ENCODE results near the gene TPCN1. TPM values are rescaled to one million over a fixed set of nuclear protein-coding genes. Genes with fewer than 3 reads are reported as not detected.

Gene TPCN1
- total RNA-seq, 1 experiment from 2014 or later, result 18.4 TPM

DNA sequence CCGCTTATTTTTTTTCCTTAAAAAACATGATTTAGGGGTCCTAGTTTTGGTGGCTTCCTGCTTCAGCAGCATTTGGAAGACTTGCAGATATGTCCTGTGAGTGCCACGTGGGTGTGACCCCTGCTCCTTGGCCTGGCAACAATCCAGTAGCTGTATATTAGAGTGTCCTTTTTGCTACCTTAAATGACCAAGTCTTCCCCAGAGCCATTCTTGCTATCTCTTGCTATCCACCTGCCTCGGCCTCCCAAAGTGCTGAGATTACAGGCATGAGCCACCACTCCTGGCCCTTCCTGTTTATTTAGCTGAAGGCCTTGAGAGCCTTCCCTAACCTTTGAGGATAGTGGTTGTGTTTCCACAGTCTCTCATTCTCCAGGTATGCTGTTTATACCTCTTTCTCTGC lies 17.0 kb downstream of the TPCN1 start:
- H3K27me3 ChIP-seq, result no peaks in the 10 kb centered on the region
- no peak overlapping the region for H3K4me3 ChIP-seq
- no peaks in the 10 kb centered on the region for H3K9me3 ChIP-seq (replicated peaks)
- no peak for DNase-seq
- no peaks in the 10 kb centered on the region for H3K36me3 ChIP-seq
- H3K4me1 ChIP-seq, result peaks cover 47% of the 10 kb centered on the region
- H3K27ac ChIP-seq, result no peak overlapping the region

DNA sequence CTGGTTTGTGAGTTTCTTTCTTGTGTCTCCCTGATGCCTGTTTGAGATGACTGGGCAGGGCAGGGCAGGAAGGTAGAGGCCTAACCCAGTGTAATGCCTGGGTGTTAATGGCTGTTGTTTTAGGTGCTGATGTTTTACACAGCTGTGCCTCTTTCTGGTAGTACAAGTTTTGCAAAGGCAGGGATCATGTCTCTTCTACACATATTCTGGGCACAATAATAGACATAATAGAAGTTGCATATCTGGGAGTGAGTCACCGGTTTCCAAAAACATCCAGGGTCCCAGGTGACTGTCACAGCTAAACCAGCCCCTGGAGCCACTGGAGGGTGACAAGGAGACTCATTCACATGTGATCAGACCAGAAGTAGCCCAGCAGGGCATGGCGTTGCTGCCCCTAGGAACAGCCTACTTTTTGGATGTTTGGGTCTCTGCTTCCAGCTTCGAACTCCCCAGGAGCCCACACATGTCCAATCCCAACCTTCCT lies 18.1 kb downstream of the TPCN1 start:
- peak overlapping the region; percentile 3; the same call in 1 of the 2 replicates for H3K27ac ChIP-seq

DNA sequence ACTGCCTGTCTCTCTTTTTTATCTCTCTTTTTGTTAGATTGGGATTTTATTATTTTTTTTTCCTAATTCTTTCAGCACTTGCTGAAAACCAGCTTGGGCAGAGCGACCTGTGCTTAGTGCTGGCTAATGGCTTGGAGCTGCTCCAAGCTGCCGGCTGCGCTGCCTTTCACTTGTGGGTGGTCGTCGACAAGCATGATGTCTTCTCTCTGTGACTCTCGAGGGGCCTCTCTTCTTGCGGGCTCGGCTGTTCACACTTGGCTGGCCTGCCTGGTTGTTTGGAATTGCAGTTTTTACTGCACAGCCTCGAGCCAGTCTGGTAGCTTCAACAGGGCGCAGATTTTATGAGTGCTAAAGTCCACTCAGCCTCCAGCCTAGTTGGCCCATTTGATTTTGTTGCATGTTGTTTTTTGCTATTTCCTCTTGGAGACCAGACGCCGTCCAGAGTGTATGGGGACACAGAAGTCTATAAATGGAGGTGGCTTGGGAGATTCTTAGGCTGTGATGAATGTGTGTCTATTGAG lies 18.6 kb downstream of the TPCN1 start:
- H3K4me3 ChIP-seq, result no peak overlapping the region
- DNase-seq, result peak; percentile 78 to 79
- H3K36me3 ChIP-seq, result no peaks in the 10 kb centered on the region
- no peaks in the 10 kb centered on the region for H3K9me3 ChIP-seq (replicated peaks)
- H3K4me1 ChIP-seq, result peaks cover 59% of the 10 kb centered on the region
- H3K27ac ChIP-seq, result peak overlapping the region; percentile 3; the same call in 1 of the 2 replicates
- no peaks in the 10 kb centered on the region for H3K27me3 ChIP-seq

More for the DNA sequence above, 18.1 kb downstream of the TPCN1 start:
- Histone ChIP-seq H3K27me3 (no peaks in the 10 kb centered on the region), H3K9me3 (replicated peaks) (no peaks in the 10 kb centered on the region), H3K4me1 (peaks cover 54% of the 10 kb centered on the region), H3K36me3 (no peaks in the 10 kb centered on the region), H3K4me3 (no peak overlapping the region)
- no peak for DNase-seq

GRCh38 chr12:113240395-113240794 lies 19.1 kb downstream of the TPCN1 start:
- Histone ChIP-seq H3K9me3 (replicated peaks) (no peaks in the 10 kb centered on the region), H3K4me3 (no peak overlapping the region), H3K36me3 (no peaks in the 10 kb centered on the region), H3K27me3 (no peaks in the 10 kb centered on the region), H3K27ac (no peak overlapping the region; the same call in 1 of the 2 replicates), H3K4me1 (peaks cover 61% of the 10 kb centered on the region)
- DNase-seq, result no peak

GRCh38 chr12:113241191-113242025 lies 20.1 kb downstream of the TPCN1 start:
- H3K36me3 ChIP-seq, result no peaks in the 10 kb centered on the region
- peak; percentile 57 to 77 for DNase-seq
- peak overlapping the region; percentile 1; the same call in 1 of the 2 replicates for H3K4me3 ChIP-seq
- H3K4me1 ChIP-seq, result peaks cover 67% of the 10 kb centered on the region
- peak overlapping the region; percentile 85 for H3K27ac ChIP-seq
- no peaks in the 10 kb centered on the region for H3K9me3 ChIP-seq (replicated peaks)
- no peaks in the 10 kb centered on the region for H3K27me3 ChIP-seq

DNA sequence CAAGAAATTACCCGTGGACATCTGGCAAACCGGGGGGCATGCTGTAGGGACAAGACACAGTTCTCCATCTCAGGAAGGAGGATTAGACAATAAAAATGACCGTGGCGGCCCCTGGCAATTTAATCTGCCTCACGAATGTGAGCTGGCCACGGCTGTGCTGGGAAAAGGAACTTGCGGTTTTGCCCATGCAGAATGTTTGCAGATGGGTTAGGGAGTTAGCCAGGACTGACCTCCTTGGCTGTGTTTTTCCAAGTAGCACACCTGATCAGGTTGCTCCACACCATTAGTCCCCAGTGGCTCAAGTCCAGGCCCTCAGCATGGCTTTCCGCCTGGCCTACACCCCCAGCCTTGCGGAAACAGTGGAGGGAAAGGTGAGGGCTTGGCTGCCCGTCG lies 20.8 kb downstream of the TPCN1 start:
- H3K4me1 ChIP-seq, result peaks cover 74% of the 10 kb centered on the region
- H3K4me3 ChIP-seq, result peak overlapping the region; percentile 1; the same call in 1 of the 2 replicates
- H3K9me3 ChIP-seq (replicated peaks), result no peaks in the 10 kb centered on the region
- no peaks in the 10 kb centered on the region for H3K27me3 ChIP-seq
- H3K27ac ChIP-seq, result peak overlapping the region; percentile 85
- DNase-seq, result peak; percentile 82 to 88
- H3K36me3 ChIP-seq, result no peaks in the 10 kb centered on the region

- H3K36me3 ChIP-seq, result no peaks in the 10 kb centered on the region
- H3K9me3 ChIP-seq (replicated peaks), result no peaks in the 10 kb centered on the region
- peaks cover 79% of the 10 kb centered on the region for H3K4me1 ChIP-seq
- H3K27ac ChIP-seq, result peak overlapping the region; percentile 85
- no peak overlapping the region for H3K4me3 ChIP-seq
- DNase-seq, result no peak
- H3K27me3 ChIP-seq, result no peaks in the 10 kb centered on the region
Observed at GRCh38 chr12:113242560-113242959, 21.3 kb downstream of the TPCN1 start.

GRCh38 chr12:113244047-113244460 lies 22.8 kb downstream of the TPCN1 start:
- no peaks in the 10 kb centered on the region for H3K27me3 ChIP-seq
- no peak overlapping the region for H3K4me3 ChIP-seq
- H3K9me3 ChIP-seq (replicated peaks), result no peaks in the 10 kb centered on the region
- no peak overlapping the region for H3K27ac ChIP-seq
- DNase-seq, result peak in 1 of 2 experiments; percentile 35
- peaks cover 86% of the 10 kb centered on the region for H3K4me1 ChIP-seq
- no peaks in the 10 kb centered on the region for H3K36me3 ChIP-seq

- no peak overlapping the region for H3K4me3 ChIP-seq
- H3K27me3 ChIP-seq, result no peaks in the 10 kb centered on the region
- DNase-seq, result no peak
- H3K9me3 ChIP-seq (replicated peaks), result no peaks in the 10 kb centered on the region
- peaks cover 86% of the 10 kb centered on the region for H3K4me1 ChIP-seq
- H3K27ac ChIP-seq, result peak overlapping the region; percentile 67; the same call in 1 of the 2 replicates
- no peaks in the 10 kb centered on the region for H3K36me3 ChIP-seq
Observed at GRCh38 chr12:113244478-113244958, 23.3 kb downstream of the TPCN1 start.

- Histone ChIP-seq H3K4me3 (peak overlapping the region; percentile 41), H3K9me3 (replicated peaks) (no peaks in the 10 kb centered on the region), H3K27me3 (no peaks in the 10 kb centered on the region), H3K27ac (peak overlapping the region; percentile 67), H3K36me3 (no peaks in the 10 kb centered on the region), H3K4me1 (peaks cover 76% of the 10 kb centered on the region)
- DNase-seq, result peak; percentile 81 to 88
Observed at GRCh38 chr12:113245695-113246477, 24.6 kb downstream of the TPCN1 start.

DNA sequence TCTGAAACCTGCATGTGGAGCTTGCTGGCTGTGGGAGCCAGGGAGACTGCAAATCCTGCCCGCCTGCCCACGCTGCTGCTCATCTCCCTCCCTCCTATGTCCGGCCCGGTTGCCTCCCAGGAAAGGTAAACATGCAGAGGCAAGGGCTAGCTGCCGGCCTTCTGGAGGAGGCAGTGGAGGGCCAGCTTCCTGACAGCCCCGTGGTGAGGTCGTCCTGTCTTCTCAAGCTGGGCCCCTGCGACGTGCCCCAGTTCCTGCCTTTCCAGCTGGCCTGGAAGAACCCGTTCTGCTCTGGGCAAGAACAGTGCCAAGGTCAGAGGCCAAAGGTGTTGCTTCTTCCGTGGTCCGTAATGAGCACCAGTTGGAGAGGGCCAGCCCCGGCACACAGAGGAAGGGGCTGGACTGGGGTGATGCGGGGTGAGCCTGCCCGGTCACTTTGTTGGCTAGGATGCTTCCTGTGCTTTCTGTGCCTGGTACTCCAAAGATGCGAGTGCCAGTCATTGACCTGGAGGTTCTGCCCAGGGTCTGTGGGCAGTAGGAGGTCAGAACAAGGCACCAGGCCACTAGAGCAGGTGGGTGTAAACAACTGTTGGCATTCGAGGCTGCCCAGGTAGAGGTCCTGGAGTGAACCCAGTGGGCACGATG lies 25.3 kb downstream of the TPCN1 start:
- Histone ChIP-seq H3K9me3 (replicated peaks) (no peaks in the 10 kb centered on the region), H3K27me3 (no peaks in the 10 kb centered on the region), H3K4me1 (peaks cover 69% of the 10 kb centered on the region), H3K27ac (peak overlapping the region; percentile 67), H3K36me3 (no peaks in the 10 kb centered on the region), H3K4me3 (no peak overlapping the region)
- DNase-seq, result peak in 1 of 2 experiments; percentile 33

- Histone ChIP-seq H3K27ac (peak overlapping the region; percentile 67; the same call in 1 of the 2 replicates), H3K36me3 (no peaks in the 10 kb centered on the region), H3K9me3 (replicated peaks) (no peaks in the 10 kb centered on the region), H3K4me3 (no peak overlapping the region), H3K4me1 (peaks cover 61% of the 10 kb centered on the region), H3K27me3 (no peaks in the 10 kb centered on the region)
- DNase-seq, result peak; percentile 48 to 56
Observed at GRCh38 chr12:113247123-113248050, 26.1 kb downstream of the TPCN1 start.

DNA sequence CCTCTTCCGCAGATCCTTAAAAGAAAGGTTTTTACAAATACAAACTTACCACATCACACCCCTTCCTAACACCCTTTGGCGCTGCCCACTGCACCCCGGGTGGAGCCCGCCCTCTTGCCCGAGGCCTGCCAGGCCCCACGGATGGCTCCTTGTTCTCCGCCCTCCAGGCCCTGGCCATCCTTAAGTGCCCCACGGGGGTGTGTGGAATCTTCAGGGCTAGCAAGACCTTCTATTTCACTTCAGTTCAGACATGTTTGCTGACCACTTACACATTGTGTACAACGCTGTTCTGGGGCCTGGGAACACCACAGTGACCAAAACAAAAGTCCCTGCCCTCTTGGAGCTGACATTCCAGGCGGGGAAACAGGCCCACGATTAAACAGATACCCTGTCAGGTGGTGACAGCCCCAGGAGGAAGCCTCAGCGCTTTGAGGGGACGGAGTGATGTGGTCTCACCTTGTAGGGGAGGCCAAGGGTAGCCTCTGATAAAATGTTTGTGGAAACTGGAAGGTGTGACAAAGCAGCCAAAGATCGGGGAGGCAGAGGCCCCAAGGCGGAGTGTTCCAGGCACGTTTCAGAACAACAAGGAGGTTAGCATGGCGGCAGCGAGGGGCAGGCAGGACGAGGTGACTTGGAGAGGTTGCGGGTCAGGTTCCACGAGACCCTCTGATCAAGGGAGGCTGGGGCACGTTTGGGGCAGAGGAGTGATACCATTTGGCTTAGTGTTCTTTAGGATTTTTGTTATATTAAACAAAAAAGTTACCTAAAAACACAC lies 27.0 kb downstream of the TPCN1 start:
- Histone ChIP-seq H3K4me3 (no peak overlapping the region), H3K27ac (peak overlapping the region; percentile 43), H3K27me3 (no peaks in the 10 kb centered on the region), H3K9me3 (replicated peaks) (no peaks in the 10 kb centered on the region), H3K36me3 (no peaks in the 10 kb centered on the region), H3K4me1 (peaks cover 55% of the 10 kb centered on the region)
- no peak for DNase-seq

All from SJCRH30 (cell line).